Measurements from ENCODE around the gene PPFIBP2.

Gene PPFIBP2

DNA sequence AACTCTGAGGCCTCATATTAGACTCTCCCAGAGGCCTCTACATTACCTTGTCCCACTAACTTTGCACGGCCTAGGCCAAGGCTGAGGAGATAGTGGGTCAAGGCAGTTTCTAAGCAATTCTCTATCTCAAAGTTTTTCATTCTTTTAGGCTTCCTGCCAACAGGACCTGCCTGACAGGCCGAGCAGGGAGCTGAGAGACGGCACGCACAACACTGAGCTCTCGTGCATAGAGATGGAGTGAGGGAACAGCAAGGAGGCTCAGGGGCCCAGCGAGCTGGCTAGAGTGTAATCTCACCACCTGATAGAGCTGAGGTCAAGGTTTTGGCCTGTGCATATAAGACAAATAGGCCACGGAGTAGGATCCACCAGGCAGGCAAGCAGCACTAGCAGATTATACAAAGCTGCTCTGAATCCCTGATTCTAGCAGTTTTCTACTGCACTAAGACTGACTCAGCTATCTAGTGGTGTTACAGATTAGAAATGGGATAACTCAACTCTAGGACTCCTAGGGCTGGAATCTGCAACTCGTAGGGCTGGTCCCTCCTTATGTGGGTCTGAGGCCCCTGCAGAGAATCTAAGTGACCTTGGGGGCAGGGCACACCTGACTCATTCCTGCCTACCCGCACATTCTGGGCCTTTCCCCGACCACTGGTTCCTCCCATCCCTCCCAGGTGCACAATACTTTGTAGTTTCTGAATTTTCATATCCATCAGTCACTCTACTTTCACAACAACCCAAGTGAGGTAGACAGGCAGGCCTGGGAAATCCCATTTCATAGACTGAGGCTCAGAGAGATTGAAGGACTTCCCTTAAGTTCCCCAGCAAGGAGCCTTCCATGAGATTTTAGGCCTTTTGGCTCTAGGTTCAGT is 157.8 kb downstream of the PPFIBP2 start:
- DNase-seq (ENCODE audit: low read depth, low spot score): no peak
- Histone ChIP-seq H3K4me3 (ENCODE audit: low read length) (no peak overlapping the region), H3K27ac (ENCODE audit: low read length) (no peak overlapping the region), H3K9me3 (ENCODE audit: control insufficient read depth, insufficient read depth, low read length) (no peaks in the 10 kb centered on the region), H3K4me1 (ENCODE audit: control insufficient read depth, insufficient read depth, low read length) (peaks cover 3% of the 10 kb centered on the region; the same call in 1 of the 2 replicates), H3K27me3 (ENCODE audit: control insufficient read depth, insufficient read depth, low read length) (no peaks in the 10 kb centered on the region), H3K36me3 (ENCODE audit: control insufficient read depth, insufficient read depth, low read length) (peaks cover 7% of the 10 kb centered on the region; the same call in 1 of the 2 replicates)
- no CpG with 5 or more reads among the region's 10 CpGs for WGBS (ENCODE audit: insufficient coverage, insufficient read length)

DNA sequence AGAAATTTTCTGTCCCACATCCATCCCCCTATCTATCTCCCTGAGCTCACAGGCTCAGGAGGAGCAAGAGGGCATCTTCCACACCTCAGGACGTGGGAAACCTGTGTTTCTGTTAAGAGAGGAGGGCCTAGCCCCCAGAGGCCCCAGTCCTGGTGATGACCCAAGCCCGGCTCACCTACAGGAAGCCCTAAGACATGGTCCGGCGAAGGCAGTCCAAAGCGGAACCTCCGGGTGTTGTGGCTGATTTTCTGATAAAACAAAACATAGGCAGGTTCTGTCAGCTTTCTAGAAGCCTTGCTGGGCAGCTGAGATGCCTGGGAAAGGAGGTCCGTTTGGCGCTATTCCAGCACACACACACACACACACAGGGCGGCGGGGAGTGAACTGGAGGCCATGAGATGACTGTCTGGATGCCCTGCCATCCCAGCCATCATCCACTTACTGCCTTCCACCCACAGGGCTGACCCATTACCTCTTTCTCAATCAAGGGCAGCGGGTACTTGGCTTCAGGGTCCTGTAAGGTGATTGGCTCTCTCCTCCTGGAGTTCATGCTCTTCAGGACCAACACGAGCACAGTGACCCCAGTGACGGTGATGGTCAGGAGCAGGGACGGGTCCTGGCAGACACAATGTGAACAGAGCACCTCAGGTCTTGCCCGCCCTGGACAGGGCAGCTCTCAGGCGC is 158.6 kb downstream of the PPFIBP2 start:
- DNase-seq (ENCODE audit: low read depth, low spot score): no peak
- Histone ChIP-seq H3K27ac (ENCODE audit: low read length) (no peak overlapping the region), H3K27me3 (ENCODE audit: control insufficient read depth, insufficient read depth, low read length) (no peaks in the 10 kb centered on the region), H3K36me3 (ENCODE audit: control insufficient read depth, insufficient read depth, low read length) (peaks cover 6% of the 10 kb centered on the region; the same call in 1 of the 2 replicates), H3K4me3 (ENCODE audit: low read length) (no peak overlapping the region), H3K4me1 (ENCODE audit: control insufficient read depth, insufficient read depth, low read length) (peaks cover 3% of the 10 kb centered on the region; the same call in 1 of the 2 replicates), H3K9me3 (ENCODE audit: control insufficient read depth, insufficient read depth, low read length) (no peaks in the 10 kb centered on the region)
- WGBS (ENCODE audit: insufficient coverage, insufficient read length): no CpG with 5 or more reads among the region's 16 CpGs

DNA sequence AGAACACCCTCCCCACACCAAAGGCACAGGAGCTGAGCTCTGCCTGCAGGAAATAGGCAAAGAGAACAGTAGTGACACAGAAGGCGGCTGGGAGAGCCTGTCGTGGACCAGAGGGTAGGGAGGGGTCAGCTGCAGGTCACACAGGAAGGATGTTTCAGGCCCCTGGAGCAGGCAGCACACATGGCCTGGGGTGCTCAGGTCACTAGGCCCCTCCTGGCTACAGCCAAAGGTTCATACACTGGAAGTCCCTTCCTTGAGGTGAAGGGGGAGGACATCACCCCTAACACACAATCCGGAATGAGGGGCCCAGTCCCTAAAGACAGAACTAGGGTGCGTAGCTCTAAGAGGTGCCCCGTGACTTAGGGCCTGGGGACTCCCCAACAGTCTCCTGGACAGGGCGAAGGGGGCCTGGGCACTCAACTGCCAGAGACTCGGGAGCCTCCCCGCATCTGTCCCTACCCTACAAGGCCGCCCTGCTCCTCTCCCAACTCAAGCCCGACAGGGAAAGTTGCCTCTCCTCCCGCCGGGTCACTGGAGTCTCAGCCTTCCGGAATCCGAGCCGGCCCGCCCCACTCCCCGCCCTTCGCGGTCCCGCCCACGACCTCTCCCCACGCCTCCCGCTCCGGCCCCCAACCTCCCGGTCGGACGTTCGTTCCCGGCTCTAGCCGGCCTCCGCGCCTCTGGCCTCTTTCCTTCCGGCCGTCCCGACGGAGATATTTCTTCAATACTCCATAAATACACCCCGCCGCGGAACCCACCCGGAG is 159.3 kb downstream of the PPFIBP2 start, which contains the start of gene CYB5R2:
TSS of gene CYB5R2 (minus strand) at position 541 of the 764 bp plus-strand sequence. CDS start 675 bp downstream, outside the sequence.
- Histone ChIP-seq H3K27ac (ENCODE audit: low read length) (no peak within 1 kb of the TSS), H3K9me3 (ENCODE audit: control insufficient read depth, insufficient read depth, low read length) (no peaks in the 10 kb centered on the region), H3K4me1 (ENCODE audit: control insufficient read depth, insufficient read depth, low read length) (peaks cover 3% of the 10 kb centered on the region; the same call in 1 of the 2 replicates), H3K36me3 (ENCODE audit: control insufficient read depth, insufficient read depth, low read length) (peaks cover 2% of the 10 kb centered on the region; the same call in 1 of the 2 replicates), H3K27me3 (ENCODE audit: control insufficient read depth, insufficient read depth, low read length) (no peaks in the 10 kb centered on the region), H3K4me3 (ENCODE audit: low read length) (peak within 1 kb of the TSS; percentile 43)
- WGBS (ENCODE audit: insufficient coverage, insufficient read length): no CpG with 5 or more reads among the region's 40 CpGs
- DNase-seq (ENCODE audit: low read depth, low spot score): no peak

DNA sequence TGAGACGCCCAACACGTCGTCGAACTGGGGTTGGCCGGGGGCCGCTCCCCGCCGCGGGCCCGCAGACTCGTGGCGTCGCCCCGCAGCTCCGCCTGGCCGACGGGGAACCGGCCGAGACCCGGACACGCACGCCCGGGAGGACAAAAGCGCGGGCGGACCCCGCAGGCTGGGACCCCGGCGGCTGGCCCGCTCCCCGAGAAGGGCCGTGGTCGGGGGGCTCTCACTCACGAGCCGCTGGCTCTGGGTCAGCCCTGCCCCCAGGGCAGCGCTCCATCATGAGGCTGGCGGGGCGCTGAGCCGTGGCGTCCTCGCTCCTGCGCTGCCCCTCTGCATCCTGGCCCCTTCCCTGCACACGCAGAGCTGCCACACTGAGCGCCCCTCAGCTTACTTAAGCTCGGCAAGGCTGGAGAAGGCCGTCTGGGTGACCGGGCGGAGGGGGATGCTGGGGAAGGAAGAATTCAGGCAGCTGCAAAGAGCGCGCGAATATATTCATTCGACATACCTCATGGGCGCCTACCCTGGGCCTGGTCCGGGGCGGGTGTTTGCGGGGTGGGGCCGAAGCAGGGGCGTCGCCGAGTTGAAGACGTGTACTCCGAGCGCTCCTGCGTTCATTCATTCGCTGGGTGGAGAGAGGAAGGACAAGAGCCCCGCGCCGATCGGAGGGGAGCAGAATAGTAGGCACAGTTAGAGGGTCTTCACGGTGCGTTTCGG is 160.1 kb downstream of the PPFIBP2 start:
- DNase-seq (ENCODE audit: low read depth, low spot score): no peak
- WGBS (ENCODE audit: insufficient coverage, insufficient read length): no CpG with 5 or more reads among the region's 72 CpGs
- peak overlapping the region; percentile 43 for H3K4me3 ChIP-seq (ENCODE audit: low read length)

DNA sequence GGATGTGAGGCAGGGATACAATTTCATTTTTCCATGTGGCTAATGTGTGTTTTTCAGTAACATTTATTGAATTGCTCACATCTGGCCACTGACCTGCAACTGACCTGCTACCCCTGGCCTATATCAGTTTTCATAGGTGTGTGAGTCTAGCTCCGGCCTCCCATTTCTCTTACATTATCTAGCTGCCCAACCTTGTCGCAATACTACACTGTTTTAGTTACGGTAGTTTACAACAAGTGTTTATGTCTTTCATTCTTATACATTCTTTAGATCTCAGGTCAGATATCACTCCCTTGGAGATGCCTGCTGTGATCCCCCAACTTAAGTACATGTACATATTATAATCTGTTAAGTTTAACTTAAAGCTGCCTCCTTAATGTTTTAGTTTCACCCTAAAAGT is 161.8 kb downstream of the PPFIBP2 start:
- H3K27ac ChIP-seq (ENCODE audit: low read length): no peak overlapping the region
- H3K4me3 ChIP-seq (ENCODE audit: low read length): no peak overlapping the region
- DNase-seq (ENCODE audit: low read depth, low spot score): no peak
- WGBS (ENCODE audit: insufficient coverage, insufficient read length): no CpG with 5 or more reads among the region's 3 CpGs
- H3K36me3 ChIP-seq (ENCODE audit: control insufficient read depth, insufficient read depth, low read length): no peaks in the 10 kb centered on the region
- no peaks in the 10 kb centered on the region for H3K9me3 ChIP-seq (ENCODE audit: control insufficient read depth, insufficient read depth, low read length)
- H3K4me1 ChIP-seq (ENCODE audit: control insufficient read depth, insufficient read depth, low read length): peaks cover 3% of the 10 kb centered on the region; the same call in 1 of the 2 replicates
- H3K27me3 ChIP-seq (ENCODE audit: control insufficient read depth, insufficient read depth, low read length): no peaks in the 10 kb centered on the region

More for the DNA sequence above, 160.1 kb downstream of the PPFIBP2 start:
- H3K4me1 ChIP-seq (ENCODE audit: control insufficient read depth, insufficient read depth, low read length): peaks cover 3% of the 10 kb centered on the region; the same call in 1 of the 2 replicates
- no peaks in the 10 kb centered on the region for H3K36me3 ChIP-seq (ENCODE audit: control insufficient read depth, insufficient read depth, low read length)
- no peak overlapping the region for H3K27ac ChIP-seq (ENCODE audit: low read length)
- H3K27me3 ChIP-seq (ENCODE audit: control insufficient read depth, insufficient read depth, low read length): no peaks in the 10 kb centered on the region
- H3K9me3 ChIP-seq (ENCODE audit: control insufficient read depth, insufficient read depth, low read length): no peaks in the 10 kb centered on the region

DNA sequence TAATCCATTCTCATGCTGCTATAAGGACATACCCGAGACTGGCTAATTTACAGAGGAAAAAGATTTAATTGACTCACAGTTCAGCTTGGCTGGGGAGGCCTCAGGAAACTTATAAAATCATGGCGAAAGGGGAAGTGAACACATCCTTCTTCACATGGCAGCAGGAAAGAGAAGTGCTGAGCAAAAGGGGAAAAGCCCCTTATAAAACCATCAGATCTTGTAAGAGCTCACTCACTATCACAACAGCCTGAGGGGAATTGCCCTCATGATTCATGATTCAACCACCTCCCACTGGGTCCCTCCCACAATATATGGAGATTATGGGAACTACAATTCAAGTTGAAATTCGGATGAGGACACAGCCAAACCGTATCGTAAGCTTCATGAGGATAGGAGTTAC is 163.3 kb downstream of the PPFIBP2 start:
- Histone ChIP-seq H3K4me1 (ENCODE audit: control insufficient read depth, insufficient read depth, low read length) (peaks cover 3% of the 10 kb centered on the region; the same call in 1 of the 2 replicates), H3K36me3 (ENCODE audit: control insufficient read depth, insufficient read depth, low read length) (no peaks in the 10 kb centered on the region), H3K9me3 (ENCODE audit: control insufficient read depth, insufficient read depth, low read length) (no peaks in the 10 kb centered on the region), H3K27me3 (ENCODE audit: control insufficient read depth, insufficient read depth, low read length) (no peaks in the 10 kb centered on the region), H3K27ac (ENCODE audit: low read length) (no peak overlapping the region), H3K4me3 (ENCODE audit: low read length) (no peak overlapping the region)
- WGBS (ENCODE audit: insufficient coverage, insufficient read length): no CpG with 5 or more reads among the region's 5 CpGs
- DNase-seq (ENCODE audit: low read depth, low spot score): no peak

DNA sequence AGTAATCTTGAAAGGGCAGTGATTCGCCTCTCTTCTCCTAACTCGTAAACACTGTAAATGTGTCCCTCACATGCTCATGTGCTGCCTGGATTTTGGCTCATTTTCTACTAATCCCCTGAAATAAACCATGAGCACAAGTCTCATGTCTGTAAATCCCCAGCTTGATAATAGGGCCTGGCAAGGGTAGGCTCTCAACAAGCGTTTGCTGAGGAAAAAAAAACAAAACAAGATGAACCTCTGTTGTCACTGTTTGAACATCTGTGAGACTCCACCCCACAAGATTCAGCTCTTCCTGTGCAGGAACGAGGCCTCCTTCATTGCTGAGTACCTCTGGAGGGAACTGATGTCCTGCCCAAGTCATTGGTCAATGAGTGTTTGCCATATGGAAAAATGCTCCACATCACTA is 164.0 kb downstream of the PPFIBP2 start:
- Histone ChIP-seq H3K27ac (ENCODE audit: low read length) (no peak overlapping the region), H3K9me3 (ENCODE audit: control insufficient read depth, insufficient read depth, low read length) (no peaks in the 10 kb centered on the region), H3K36me3 (ENCODE audit: control insufficient read depth, insufficient read depth, low read length) (no peaks in the 10 kb centered on the region), H3K27me3 (ENCODE audit: control insufficient read depth, insufficient read depth, low read length) (no peaks in the 10 kb centered on the region), H3K4me1 (ENCODE audit: control insufficient read depth, insufficient read depth, low read length) (peaks cover 3% of the 10 kb centered on the region; the same call in 1 of the 2 replicates), H3K4me3 (ENCODE audit: low read length) (no peak overlapping the region)
- DNase-seq (ENCODE audit: low read depth, low spot score): no peak
- no CpG with 5 or more reads among the region's 4 CpGs for WGBS (ENCODE audit: insufficient coverage, insufficient read length)

DNA sequence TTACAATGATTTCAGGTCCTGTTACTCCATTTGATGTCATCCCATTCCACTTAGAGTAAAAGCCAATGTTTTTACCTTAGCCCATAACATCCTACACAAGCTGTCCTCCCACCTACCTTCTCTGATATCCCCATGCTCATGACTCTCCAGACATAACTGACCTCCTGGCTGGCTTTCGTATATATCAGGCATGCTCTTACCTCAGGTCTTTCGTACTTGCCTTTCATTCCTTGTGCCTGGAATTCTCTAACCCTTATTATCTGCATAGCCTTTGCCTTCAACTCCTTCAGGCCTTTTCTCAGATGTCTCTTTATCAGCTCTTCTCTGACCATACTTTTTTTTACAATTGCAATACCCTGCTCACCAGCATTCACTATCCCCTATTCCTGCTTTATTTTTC is 169.8 kb downstream of the PPFIBP2 start:
- Histone ChIP-seq H3K4me3 (ENCODE audit: low read length) (no peak overlapping the region), H3K9me3 (ENCODE audit: control insufficient read depth, insufficient read depth, low read length) (no peaks in the 10 kb centered on the region), H3K36me3 (ENCODE audit: control insufficient read depth, insufficient read depth, low read length) (no peaks in the 10 kb centered on the region), H3K27me3 (ENCODE audit: control insufficient read depth, insufficient read depth, low read length) (no peaks in the 10 kb centered on the region), H3K4me1 (ENCODE audit: control insufficient read depth, insufficient read depth, low read length) (no peaks in the 10 kb centered on the region; the same call in 1 of the 2 replicates), H3K27ac (ENCODE audit: low read length) (no peak overlapping the region)
- DNase-seq (ENCODE audit: low read depth, low spot score): no peak
- WGBS (ENCODE audit: insufficient coverage, insufficient read length): no CpG with 5 or more reads among the region's 2 CpGs

DNA sequence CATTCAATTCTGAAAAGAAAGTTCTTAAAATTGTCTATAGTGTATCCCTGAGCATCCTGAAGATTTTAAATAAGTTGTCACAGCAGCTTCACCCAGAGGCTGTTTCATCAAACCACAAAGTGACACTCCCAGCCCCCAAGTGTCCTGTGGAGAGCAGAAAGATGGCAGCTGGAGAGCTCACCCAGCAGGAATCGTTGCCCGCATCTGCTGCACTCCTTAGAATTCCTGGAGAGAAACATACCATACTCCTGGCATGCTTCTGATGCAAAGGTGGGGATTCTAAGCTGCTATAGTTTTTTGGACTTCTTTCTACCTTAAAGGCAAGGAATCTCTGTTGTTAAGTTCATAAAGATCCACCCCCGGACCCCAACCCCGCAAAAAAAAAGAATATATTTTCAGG is 173.0 kb downstream of the PPFIBP2 start:
- WGBS (ENCODE audit: insufficient coverage, insufficient read length): no CpG with 5 or more reads among the region's 4 CpGs
- no peaks in the 10 kb centered on the region for H3K9me3 ChIP-seq (ENCODE audit: control insufficient read depth, insufficient read depth, low read length)

More for the DNA sequence above, 173.0 kb downstream of the PPFIBP2 start:
- DNase-seq (ENCODE audit: low read depth, low spot score): no peak
- Histone ChIP-seq H3K4me1 (ENCODE audit: control insufficient read depth, insufficient read depth, low read length) (no peaks in the 10 kb centered on the region; the same call in 1 of the 2 replicates), H3K27ac (ENCODE audit: low read length) (no peak overlapping the region), H3K27me3 (ENCODE audit: control insufficient read depth, insufficient read depth, low read length) (no peaks in the 10 kb centered on the region), H3K4me3 (ENCODE audit: low read length) (no peak overlapping the region), H3K36me3 (ENCODE audit: control insufficient read depth, insufficient read depth, low read length) (no peaks in the 10 kb centered on the region)
